DOHH2 (cell line): ENCODE measurements around the gene GGA1.
A peak's percentile ranks its signal among the peaks of the same experiment; 100 is the strongest.

ENCODE experiments used
- H3F3A ChIP-seq: fragments of 200-600 bp; sonication (generic), shearing (Covaris generic); 2 replicates; pipeline ENCODE4 v1.6.0; 2016; ENCODE audit warnings: antibody characterized with exemption, mild to moderate bottlenecking; ENCODE audit not compliant: control insufficient read depth, insufficient read depth
- H3K27ac ChIP-seq: fragments of 200-600 bp; sonication (generic); 2 replicates; pipeline ENCODE4 v1.5.1; 2014; ENCODE audit warnings: low read depth, mild to moderate bottlenecking, low read length, moderate library complexity
- H3K27me3 ChIP-seq: fragments of 200-600 bp; sonication (generic); 2 replicates; pipeline ENCODE4 v1.6.1; 2014; ENCODE audit warnings: mild to moderate bottlenecking, low read length, mixed read lengths; ENCODE audit not compliant: control insufficient read depth
- H3K36me3 ChIP-seq: fragments of 200-600 bp; sonication (generic); 2 replicates; pipeline ENCODE4 v1.6.1; 2014; ENCODE audit warnings: mild to moderate bottlenecking, low read length, moderate library complexity, mixed read lengths; ENCODE audit not compliant: control insufficient read depth
- H3K4me1 ChIP-seq: fragments of 200-600 bp; sonication (generic); 2 replicates; pipeline ENCODE4 v1.6.1; 2014; ENCODE audit warnings: mild to moderate bottlenecking, low read length, mixed read lengths; ENCODE audit not compliant: control insufficient read depth
- H3K4me2 ChIP-seq: fragments of 200-600 bp; sonication (generic); 2 replicates; pipeline ENCODE4 v1.6.0; 2014; ENCODE audit warnings: mild to moderate bottlenecking, low read length, moderate library complexity
- H3K4me3 ChIP-seq: fragments of 200-600 bp; sonication (generic); 2 replicates; pipeline ENCODE4 v1.5.1; 2014; ENCODE audit warnings: mild to moderate bottlenecking, low read length, mixed read lengths
- H3K79me2 ChIP-seq: fragments of 200-600 bp; sonication (generic); 2 replicates; pipeline ENCODE4 v1.6.1; 2014; ENCODE audit warnings: mild to moderate bottlenecking, low read length, mixed read lengths; ENCODE audit not compliant: control insufficient read depth
- H3K9me2 ChIP-seq: fragments of 200-600 bp; sonication (generic); replicated peaks from 2 replicates; pipeline ENCODE4 v1.6.1; 2014; ENCODE audit warnings: mild to moderate bottlenecking, low read length, mixed read lengths; ENCODE audit not compliant: control insufficient read depth
- H3K9me3 ChIP-seq: fragments of 200-600 bp; sonication (generic); 2 replicates; pipeline ENCODE4 v1.6.1; 2014; ENCODE audit warnings: antibody characterized with exemption, low read length, mixed read lengths; ENCODE audit not compliant: control insufficient read depth, insufficient read depth
- H4K20me1 ChIP-seq: fragments of 200-600 bp; sonication (generic); 2 replicates; pipeline ENCODE4 v1.6.0; 2014; ENCODE audit warnings: low read depth, mild to moderate bottlenecking, antibody characterized with exemption, low read length, moderate library complexity; ENCODE audit not compliant: control insufficient read depth, insufficient read depth
- CTCF ChIP-seq: fragments of 200-600 bp; sonication (generic); IDR thresholded peaks from one replicate; pipeline ENCODE4 v1.5.1; 2014; ENCODE audit warnings: antibody characterized with exemption, mild to moderate bottlenecking, low read depth, low read length; ENCODE audit not compliant: poor library complexity, severe bottlenecking
- EZH2phosphoT487 ChIP-seq: fragments of 200-600 bp; sonication (generic); IDR thresholded peaks from 2 replicates; pipeline ENCODE4 v1.6.1; 2017; ENCODE audit warnings: borderline replicate concordance, mild to moderate bottlenecking, antibody characterized with exemption, low read length, moderate library complexity, mixed read lengths

The GGA1 gene

GRCh38 chr22:37672206-37672919 is 63.7 kb downstream of the GGA1 start:
- Histone ChIP-seq H3K27ac (peak overlapping the region; percentile 25; the same call in 1 of the 2 replicates), H3K4me2 (peak overlapping the region; percentile 43), H3F3A (peaks cover 26% of the 10 kb centered on the region), H3K36me3 (peaks cover 16% of the 10 kb centered on the region; the same call in 1 of the 2 replicates), H3K27me3 (no peaks in the 10 kb centered on the region), H3K9me2 (no peaks in the 10 kb centered on the region), H3K79me2 (peaks cover 10% of the 10 kb centered on the region), H4K20me1 (no peaks in the 10 kb centered on the region), H3K9me3 (no peaks in the 10 kb centered on the region), H3K4me3 (no peak overlapping the region), H3K4me1 (peaks cover 55% of the 10 kb centered on the region)
- TF ChIP-seq EZH2phosphoT487 (no peak), CTCF (peak; percentile 32)

- no peaks in the 10 kb centered on the region for H4K20me1 ChIP-seq
- peaks cover 13% of the 10 kb centered on the region; the same call in 1 of the 2 replicates for H3K36me3 ChIP-seq
- H3K4me1 ChIP-seq: peaks cover 60% of the 10 kb centered on the region
- no peak overlapping the region for H3K27ac ChIP-seq
- H3K4me2 ChIP-seq: peak overlapping the region; percentile 43
- H3K4me3 ChIP-seq: no peak overlapping the region
- H3K9me3 ChIP-seq: no peaks in the 10 kb centered on the region
- no peak for TF ChIP-seq EZH2phosphoT487
- no peak for TF ChIP-seq CTCF
- H3K79me2 ChIP-seq: peaks cover 6% of the 10 kb centered on the region; the same call in 1 of the 2 replicates
- peaks cover 27% of the 10 kb centered on the region for H3F3A ChIP-seq
- H3K9me2 ChIP-seq: no peaks in the 10 kb centered on the region
- no peaks in the 10 kb centered on the region for H3K27me3 ChIP-seq
These were observed 64.4 kb downstream of the GGA1 start for GRCh38 chr22:37672920-37673455.

- peaks cover 63% of the 10 kb centered on the region for H3K4me1 ChIP-seq
- no peak for TF ChIP-seq CTCF
- no peak for TF ChIP-seq EZH2phosphoT487
- no peaks in the 10 kb centered on the region for H3K9me3 ChIP-seq
- H3K4me2 ChIP-seq: peak overlapping the region; percentile 42
- H3K27ac ChIP-seq: peak overlapping the region; percentile 79
- peaks cover 29% of the 10 kb centered on the region for H3F3A ChIP-seq
- H4K20me1 ChIP-seq: no peaks in the 10 kb centered on the region
- H3K27me3 ChIP-seq: no peaks in the 10 kb centered on the region
- peaks cover 9% of the 10 kb centered on the region; the same call in 1 of the 2 replicates for H3K36me3 ChIP-seq
- 0 out of 2 replicates have a peak overlapping the region, but pooled peaks have one; percentile 32 for H3K4me3 ChIP-seq
- H3K79me2 ChIP-seq: no peaks in the 10 kb centered on the region; the same call in 1 of the 2 replicates
- no peaks in the 10 kb centered on the region for H3K9me2 ChIP-seq
These were observed 65.6 kb downstream of the GGA1 start for GRCh38 chr22:37674248-37674647.
